Hematopoietic multipotent progenitor cell treated with erythropoietin and hydrocortisone succinate and interleukin-3 and kit ligand, for 6 days (in vitro differentiated cells): Measurements from ENCODE around the gene CLTA.

Experiments
- DNase-seq: peaks from one replicate; pipeline ENCODE4 v3.0.0-alpha.2; 2015

The CLTA gene

DNA sequence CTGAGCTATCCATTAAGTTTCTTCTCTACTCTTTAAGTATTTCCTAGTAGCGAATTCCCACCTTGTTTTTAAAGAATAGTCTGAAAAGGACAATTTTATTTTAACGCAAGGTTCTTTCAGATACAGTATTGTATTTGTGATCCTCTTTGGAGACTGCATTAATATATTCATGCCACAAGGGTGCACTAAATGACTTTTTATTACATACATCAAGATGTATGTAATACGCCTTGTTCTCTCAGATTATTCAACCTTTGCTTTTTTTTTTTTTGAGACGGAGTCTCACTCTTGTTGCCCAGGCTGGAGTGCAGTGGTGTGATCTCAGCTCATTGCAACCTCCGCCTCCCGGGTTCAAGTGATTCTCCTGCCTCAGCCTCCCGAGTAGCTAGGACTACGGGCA lies 57.3 kb downstream of the CLTA start:
- DNase-seq = peak; percentile 83

DNA sequence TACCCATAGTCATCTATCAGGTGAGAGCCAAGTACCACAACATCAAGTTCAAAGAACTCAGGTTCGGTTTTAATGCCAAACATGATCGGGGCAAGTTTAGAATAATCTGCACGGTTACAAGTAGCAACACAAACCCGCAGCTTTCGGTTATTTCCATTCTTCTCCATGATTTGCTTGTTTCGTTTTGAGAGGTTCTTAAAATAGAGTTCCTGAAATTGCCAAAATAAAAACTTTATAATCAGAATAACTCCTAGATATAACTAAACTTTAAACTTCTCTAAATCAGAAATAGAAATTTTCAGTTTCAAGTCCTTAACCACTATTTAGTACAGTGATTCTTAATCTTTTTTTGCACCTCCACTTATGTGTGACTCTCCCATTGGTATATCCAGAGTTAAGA lies 58.5 kb downstream of the CLTA start:
- DNase-seq = no peak

DNA sequence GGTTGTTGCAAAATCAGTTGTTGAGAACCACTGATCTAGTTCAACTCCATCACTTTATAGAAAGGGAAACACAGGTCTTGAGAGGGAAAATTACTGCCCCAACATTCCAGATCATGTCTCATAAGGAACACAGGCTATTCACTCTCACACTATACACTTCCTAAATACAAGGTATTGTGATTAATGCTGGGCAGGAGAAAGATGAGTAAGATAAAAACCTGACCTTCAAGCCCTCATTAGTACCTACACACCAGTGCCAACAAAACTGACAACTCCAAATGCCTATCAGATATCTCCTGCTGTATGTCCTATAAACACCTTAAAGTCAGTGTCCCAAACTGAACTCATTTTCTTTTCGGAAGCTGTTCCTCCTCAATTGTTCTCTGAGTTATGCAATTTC lies 59.4 kb downstream of the CLTA start:
- DNase-seq = no peak

DNA sequence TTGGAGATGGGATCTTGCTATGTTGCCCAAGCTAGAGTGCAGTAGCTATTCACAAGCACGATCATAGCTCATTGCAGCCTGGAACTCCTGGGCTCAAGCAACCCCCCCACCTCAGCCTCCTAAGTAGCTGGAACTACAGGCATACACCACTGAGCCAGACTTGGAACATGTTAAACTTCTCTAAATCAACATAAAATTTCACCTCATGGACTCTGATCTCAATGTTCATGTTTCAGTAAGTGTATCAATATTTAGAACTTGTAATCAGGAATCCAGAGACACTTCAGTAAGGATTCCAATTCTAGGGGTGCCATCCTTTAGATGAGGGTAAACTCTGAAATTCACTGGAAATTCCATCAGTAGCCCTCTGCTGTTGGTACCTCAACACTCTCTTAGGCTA lies 60.7 kb downstream of the CLTA start:
- no peak for DNase-seq

DNA sequence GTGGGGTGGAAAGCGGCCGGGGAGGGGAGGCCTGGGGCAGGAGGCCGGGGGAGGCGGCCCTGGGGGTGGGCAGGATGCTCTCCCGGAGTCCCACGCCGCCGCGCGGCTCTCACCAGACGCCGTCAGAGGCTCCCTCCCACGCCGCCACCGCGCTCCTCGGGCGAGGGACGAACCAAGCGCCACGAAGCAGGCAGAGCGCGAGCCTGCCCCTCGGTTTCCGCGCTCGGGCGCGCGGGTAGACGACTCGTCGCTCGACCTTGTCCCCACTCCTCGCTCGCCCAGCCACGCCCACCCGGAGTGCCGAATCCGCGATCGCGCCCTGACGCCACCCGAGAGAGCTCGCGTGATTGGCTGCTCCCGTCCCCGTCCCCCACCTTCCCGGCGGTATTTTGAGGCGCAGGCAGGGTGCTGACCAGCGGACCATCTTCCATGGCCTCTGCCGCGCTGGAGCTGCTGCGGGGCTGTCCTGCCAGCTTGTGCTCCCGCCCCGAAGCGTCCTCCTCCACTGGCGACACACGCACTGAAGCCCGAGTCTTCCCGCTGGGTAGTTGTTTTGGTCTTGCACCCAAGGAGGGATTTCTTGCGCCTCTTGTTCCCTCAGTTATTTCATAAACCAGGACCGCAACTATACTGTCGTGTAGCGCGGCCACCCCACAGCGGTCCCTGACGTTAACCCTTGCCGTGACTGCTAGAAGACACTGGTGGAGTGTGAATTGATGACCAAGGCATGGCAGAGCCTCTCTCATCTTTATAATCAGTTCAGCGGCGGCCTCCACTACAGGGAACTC lies 67.7 kb downstream of the CLTA start, which contains the start of gene GNE:
Gene GNE (minus strand): TSS at position 241 of the 788 bp plus-strand sequence. CDS start 9,093 bp downstream, outside the sequence.
- peak; percentile 98 for DNase-seq

DNA sequence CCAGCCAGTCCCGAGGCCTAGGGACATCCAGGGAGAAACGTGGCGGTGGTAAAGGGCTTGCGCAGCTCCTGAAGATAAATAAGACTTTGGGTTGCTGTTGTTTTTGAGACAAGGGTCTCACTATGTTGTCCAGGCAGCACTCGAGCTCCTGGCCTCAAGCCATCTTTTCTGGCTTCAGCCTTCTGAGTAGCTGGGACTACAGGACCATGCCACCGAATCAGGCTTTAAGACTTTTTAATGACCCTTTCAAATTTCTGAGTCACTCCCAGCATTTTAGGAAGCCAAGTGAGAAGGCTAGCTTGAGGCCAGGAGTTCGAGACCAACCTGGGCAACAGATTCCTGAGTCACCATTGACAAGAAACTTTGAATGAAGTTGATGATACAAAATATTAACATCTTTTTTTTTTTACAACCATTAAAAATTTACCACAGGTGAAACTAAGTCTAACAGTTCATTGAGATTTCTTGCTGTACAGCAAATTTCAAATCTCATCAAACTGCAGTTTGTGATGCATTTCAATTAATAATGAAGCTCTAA lies 68.3 kb downstream of the CLTA start:
- no peak for DNase-seq
